Keratinocyte (primary cell): Measurements from ENCODE around the gene TAPT1.

Experiments used
- CTCF ChIP-seq, 3 experiments: IDR thresholded peaks in 1 of 3; conservative IDR thresholded peaks in 1 of 3; optimal IDR thresholded peaks in 1 of 3; 2 replicates in 2 of 3; 3 replicates in 1 of 3; pipeline versions ENCODE3 to v1.5.1; 2011; ENCODE audit warnings: low read length in 3 of 3, mild to moderate bottlenecking in 3 of 3, moderate library complexity in 2 of 3, control low read depth in 1 of 3, inconsistent platforms in 1 of 3; ENCODE audit not compliant: insufficient read depth in 2 of 3; ENCODE audit errors: extremely low read depth in 1 of 3
- EZH2 ChIP-seq: IDR thresholded peaks from one replicate; pipeline ENCODE4 v1.6.1; 2012; ENCODE audit warnings: inconsistent platforms, mild to moderate bottlenecking, low read length, moderate library complexity

GRCh38 chr4:16192057-16192456, 34.2 kb downstream of the TAPT1 start:
- TF ChIP-seq CTCF (optimal IDR thresholded peaks at IDR 0.05 in 1 of 3, IDR thresholded peaks at IDR 0.05 in 1 of 3, conservative IDR thresholded peaks at IDR 0.05 in 1 of 3; ENCODE audit: extremely low read depth in 1 of 3, insufficient read depth in 2 of 3, low read length in 3 of 3) (no peak), EZH2 (no peak)
